Transverse colon (tissue), 3 donors: ENCODE data around the gene PAK6.

Experiments used
- POLR2A ChIP-seq: fragments of 450-650 bp; IDR thresholded peaks from one replicate; pipeline ENCODE4 v1.6.1; 2016; ENCODE audit warnings: antibody characterized with exemption, mild to moderate bottlenecking, moderate library complexity
- POLR2AphosphoS5 ChIP-seq, 3 donors: sonication (generic); formaldehyde crosslinking; IDR thresholded peaks; one replicate each; pipeline ENCODE4 v1.6.1; 2016; ENCODE audit warnings: antibody characterized with exemption in 3 of 3

- no peak for TF ChIP-seq POLR2AphosphoS5 (IDR thresholded peaks at IDR 0.05)
- TF ChIP-seq POLR2A, result no peak
Observed at GRCh38 chr15:40286061-40286532, 47.2 kb downstream of the PAK6 start.
